ENCODE results near the gene RPS6KA5.

- TF ChIP-seq POLR2AphosphoS5 (IDR thresholded peaks at IDR 0.05) = no peak
- TF ChIP-seq CTCF (IDR thresholded peaks at IDR 0.05) = no peak
- no peak for TF ChIP-seq POLR2A (IDR thresholded peaks at IDR 0.05)
- no peak for TF ChIP-seq EP300 (IDR thresholded peaks at IDR 0.05)
Measured at GRCh38 chr14:90850487-90850886, 210.0 kb downstream of the RPS6KA5 start.

Data from gastroesophageal sphincter (tissue), 3 donors.